HEK293 (cell line): Measurements from ENCODE around the gene SNAPC2.

ENCODE experiments used
- CTCF ChIA-PET: fragments of 350-600 bp; formaldehyde crosslinking; extraction: SDS; loops from one replicate; lab custom pipeline; 2021; ENCODE audit warnings: antibody characterized with exemption; lab: Yijun Ruan, JAX
- POLR2A ChIA-PET: fragments of 300-600 bp; formaldehyde crosslinking; extraction: SDS; loops from one replicate; lab custom pipeline; 2020; ENCODE audit warnings: antibody characterized with exemption, inconsistent platforms; lab: Yijun Ruan, JAX
- H3K27ac ChIP-seq: fragments of 200-500 bp; sonication (Bioruptor generic); 2 replicates; pipeline ENCODE4 v1.5.1; 2014; ENCODE audit warnings: low read depth, low read length, control low read depth, inconsistent platforms; ENCODE audit errors: extremely low read depth
- H3K36me3 ChIP-seq, 2 experiments: fragments of 200-500 bp in 1 of 2; sonication (Bioruptor generic) in 1 of 2; 1 replicate in 1 of 2; 2 replicates in 1 of 2; pipeline ENCODE4 v1.5.1; 2014 to 2017; ENCODE audit warnings: inconsistent platforms in 2 of 2, low read length in 2 of 2; ENCODE audit not compliant: control insufficient read depth in 2 of 2, insufficient read depth in 1 of 2
- H3K4me1 ChIP-seq: fragments of 200-500 bp; sonication (Bioruptor generic); 2 replicates; pipeline ENCODE4 v1.5.1; 2014; ENCODE audit warnings: mild to moderate bottlenecking, low read length, inconsistent platforms; ENCODE audit not compliant: control insufficient read depth, insufficient read depth
- H3K4me3 ChIP-seq: 2 replicates; pipeline ENCODE4 v1.5.1; 2011; ENCODE audit warnings: low read depth, mild to moderate bottlenecking, control low read depth, low read length, moderate library complexity
- H3K9me3 ChIP-seq: fragments of 200-500 bp; sonication (Bioruptor generic); 2 replicates; pipeline ENCODE4 v1.5.1; 2014; ENCODE audit warnings: low read depth, low read length, inconsistent platforms; ENCODE audit not compliant: control insufficient read depth, insufficient read depth
- FEZF1 ChIP-seq: fragments of 450-650 bp; formaldehyde crosslinking; IDR thresholded peaks from 2 replicates; pipeline ENCODE4 v1.5.1; 2016; ENCODE audit warnings: missing biosample characterization, missing genetic modification characterization
- PATZ1 ChIP-seq: fragments of 450-650 bp; formaldehyde crosslinking; IDR thresholded peaks from 2 replicates; pipeline ENCODE4 v1.5.1; 2016; ENCODE audit warnings: missing biosample characterization, missing genetic modification characterization
- PRDM2 ChIP-seq: fragments of 450-650 bp; formaldehyde crosslinking; IDR thresholded peaks from 2 replicates; pipeline ENCODE4 v1.5.1; 2016; ENCODE audit warnings: missing biosample characterization, missing genetic modification characterization, borderline replicate concordance
- PRDM4 ChIP-seq: fragments of 450-650 bp; formaldehyde crosslinking; IDR thresholded peaks from 2 replicates; pipeline ENCODE4 v1.5.1; 2017; ENCODE audit warnings: missing biosample characterization, missing genetic modification characterization
- SALL2 ChIP-seq: fragments of 450-650 bp; formaldehyde crosslinking; IDR thresholded peaks from 2 replicates; pipeline ENCODE4 v1.5.0; 2017; ENCODE audit warnings: missing biosample characterization, mild to moderate bottlenecking, missing genetic modification characterization, borderline replicate concordance
- ZBTB20 ChIP-seq: fragments of 450-650 bp; formaldehyde crosslinking; IDR thresholded peaks from 2 replicates; pipeline ENCODE4 v1.5.1; 2016; ENCODE audit warnings: missing biosample characterization, missing genetic modification characterization
- ZBTB7A ChIP-seq: fragments of 450-650 bp; formaldehyde crosslinking; IDR thresholded peaks from 2 replicates; pipeline ENCODE4 v1.5.1; 2016; ENCODE audit warnings: low read depth, missing biosample characterization, missing genetic modification characterization
- ZFP3 ChIP-seq: fragments of 450-650 bp; formaldehyde crosslinking; IDR thresholded peaks from 2 replicates; pipeline ENCODE4 v1.5.1; 2016; ENCODE audit warnings: low read depth, missing biosample characterization, missing genetic modification characterization
- ZNF169 ChIP-seq: fragments of 450-650 bp; formaldehyde crosslinking; IDR thresholded peaks from 2 replicates; pipeline ENCODE4 v1.5.1; 2016; ENCODE audit warnings: missing biosample characterization, missing genetic modification characterization
- ZNF175 ChIP-seq: fragments of 450-650 bp; formaldehyde crosslinking; IDR thresholded peaks from 2 replicates; pipeline ENCODE4 v1.5.1; 2016; ENCODE audit warnings: missing biosample characterization, missing genetic modification characterization
- ZNF274 ChIP-seq, 2 experiments: fragments of 200-500 bp in 1 of 2; fragments of 450-650 bp in 1 of 2; sonication (Bioruptor generic) in 1 of 2; formaldehyde crosslinking in 1 of 2; IDR thresholded peaks; 2 replicates each; pipeline versions ENCODE4 v1.5.1 to v1.6.1; 2014 to 2016; ENCODE audit warnings: borderline replicate concordance in 1 of 2, inconsistent platforms in 1 of 2, low read length in 1 of 2, missing biosample characterization in 1 of 2, missing genetic modification characterization in 1 of 2
- ZNF335 ChIP-seq: fragments of 450-650 bp; formaldehyde crosslinking; conservative IDR thresholded peaks from 2 replicates; pipeline ENCODE4 v1.5.1; 2016; ENCODE audit warnings: missing biosample characterization, missing genetic modification characterization
- ZNF394 ChIP-seq: fragments of 450-650 bp; formaldehyde crosslinking; IDR thresholded peaks from 2 replicates; pipeline ENCODE4 v1.5.1; 2016; ENCODE audit warnings: missing biosample characterization, missing genetic modification characterization, mild to moderate bottlenecking, moderate library complexity, borderline replicate concordance
- ZNF529 ChIP-seq: fragments of 450-650 bp; formaldehyde crosslinking; IDR thresholded peaks from 2 replicates; pipeline ENCODE4 v1.5.1; 2017; ENCODE audit warnings: missing genetic modification characterization, missing biosample characterization; ENCODE audit not compliant: insufficient replicate concordance
- ZNF645 ChIP-seq: fragments of 450-650 bp; formaldehyde crosslinking; IDR thresholded peaks from 2 replicates; pipeline ENCODE4; 2016; ENCODE audit warnings: missing biosample characterization, missing genetic modification characterization
- ZNF707 ChIP-seq: fragments of 450-650 bp; formaldehyde crosslinking; IDR thresholded peaks from 2 replicates; pipeline ENCODE4 v1.5.1; 2016; ENCODE audit warnings: missing biosample characterization, missing genetic modification characterization
- ZSCAN30 ChIP-seq: fragments of 450-650 bp; IDR thresholded peaks from 2 replicates; pipeline ENCODE4 v1.5.1; 2018; ENCODE audit warnings: missing biosample characterization, mild to moderate bottlenecking, missing genetic modification characterization, moderate library complexity
- TF ChIP-seq, protein P1 (sequence below): fragments of 450-650 bp; formaldehyde crosslinking; IDR thresholded peaks from 2 replicates; pipeline ENCODE4 v1.5.1; 2016; ENCODE audit warnings: missing biosample characterization, missing genetic modification characterization

The SNAPC2 gene

DNA sequence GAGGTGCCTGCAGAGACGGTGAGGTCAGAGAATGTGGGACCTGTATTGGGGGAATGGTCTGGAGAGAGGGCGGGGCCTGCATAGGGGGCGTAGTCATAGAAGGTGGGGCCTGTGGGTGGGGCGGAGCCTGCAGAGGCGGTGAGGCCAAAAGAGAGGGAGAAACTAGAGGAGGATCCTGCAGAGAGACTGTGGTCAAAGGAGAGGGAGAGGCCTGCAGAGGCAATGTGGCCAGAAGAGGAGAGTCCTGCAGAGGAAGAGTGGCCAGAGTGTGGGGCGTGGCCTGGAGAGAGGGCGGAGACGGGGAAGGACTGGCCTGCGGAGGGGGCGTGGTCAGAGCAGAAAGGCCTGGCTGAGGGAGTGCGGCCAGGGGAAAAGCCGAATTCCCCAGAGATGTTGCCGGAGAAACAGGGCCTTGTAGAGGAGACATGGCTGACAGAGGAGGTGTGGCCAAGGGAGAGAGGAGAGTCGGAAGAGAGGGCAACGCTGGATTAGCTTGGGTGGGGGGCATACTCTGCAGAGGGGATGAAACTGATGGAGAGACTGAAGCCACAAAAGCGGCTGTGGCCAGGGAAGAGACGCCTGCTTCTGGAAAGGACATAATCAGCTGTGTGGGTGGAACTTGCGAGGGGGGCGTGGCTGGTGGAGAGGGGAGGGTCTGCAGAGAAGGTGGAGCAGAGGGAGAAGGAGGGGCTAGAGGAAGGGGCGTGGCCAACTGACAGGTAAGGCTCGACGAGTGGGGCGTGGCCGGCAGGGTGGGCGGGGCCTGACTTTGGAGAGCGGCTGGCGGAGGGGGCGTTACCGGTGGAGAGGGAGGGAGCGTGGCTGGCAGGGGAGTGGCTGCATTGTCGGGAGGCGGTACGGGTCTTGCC, 48.5 kb upstream of the SNAPC2 start (continued):
- TF ChIP-seq ZNF274 (IDR thresholded peaks at IDR 0.05; ENCODE audit: low read length) (no peak), ZNF274 (tag by site-specific recombination; IDR thresholded peaks at IDR 0.05; ENCODE audit: borderline replicate concordance) (no peak), ZFP3 (no peak), FEZF1 (tag by site-specific recombination) (no peak), ZNF707 (tag by site-specific recombination) (no peak), SALL2 (tag by site-specific recombination) (no peak), ZNF335 (tag by site-specific recombination) (peak; percentile 73), ZNF175 (tag by site-specific recombination) (no peak), PRDM2 (no peak), ZSCAN30 (no peak), ZNF529 (tag by site-specific recombination) (no peak), ZNF169 (tag by site-specific recombination) (no peak)
- TF ChIP-seq, protein P1, sequence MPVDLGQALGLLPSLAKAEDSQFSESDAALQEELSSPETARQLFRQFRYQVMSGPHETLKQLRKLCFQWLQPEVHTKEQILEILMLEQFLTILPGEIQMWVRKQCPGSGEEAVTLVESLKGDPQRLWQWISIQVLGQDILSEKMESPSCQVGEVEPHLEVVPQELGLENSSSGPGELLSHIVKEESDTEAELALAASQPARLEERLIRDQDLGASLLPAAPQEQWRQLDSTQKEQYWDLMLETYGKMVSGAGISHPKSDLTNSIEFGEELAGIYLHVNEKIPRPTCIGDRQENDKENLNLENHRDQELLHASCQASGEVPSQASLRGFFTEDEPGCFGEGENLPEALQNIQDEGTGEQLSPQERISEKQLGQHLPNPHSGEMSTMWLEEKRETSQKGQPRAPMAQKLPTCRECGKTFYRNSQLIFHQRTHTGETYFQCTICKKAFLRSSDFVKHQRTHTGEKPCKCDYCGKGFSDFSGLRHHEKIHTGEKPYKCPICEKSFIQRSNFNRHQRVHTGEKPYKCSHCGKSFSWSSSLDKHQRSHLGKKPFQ (tag by site-specific recombination): no peak

DNA sequence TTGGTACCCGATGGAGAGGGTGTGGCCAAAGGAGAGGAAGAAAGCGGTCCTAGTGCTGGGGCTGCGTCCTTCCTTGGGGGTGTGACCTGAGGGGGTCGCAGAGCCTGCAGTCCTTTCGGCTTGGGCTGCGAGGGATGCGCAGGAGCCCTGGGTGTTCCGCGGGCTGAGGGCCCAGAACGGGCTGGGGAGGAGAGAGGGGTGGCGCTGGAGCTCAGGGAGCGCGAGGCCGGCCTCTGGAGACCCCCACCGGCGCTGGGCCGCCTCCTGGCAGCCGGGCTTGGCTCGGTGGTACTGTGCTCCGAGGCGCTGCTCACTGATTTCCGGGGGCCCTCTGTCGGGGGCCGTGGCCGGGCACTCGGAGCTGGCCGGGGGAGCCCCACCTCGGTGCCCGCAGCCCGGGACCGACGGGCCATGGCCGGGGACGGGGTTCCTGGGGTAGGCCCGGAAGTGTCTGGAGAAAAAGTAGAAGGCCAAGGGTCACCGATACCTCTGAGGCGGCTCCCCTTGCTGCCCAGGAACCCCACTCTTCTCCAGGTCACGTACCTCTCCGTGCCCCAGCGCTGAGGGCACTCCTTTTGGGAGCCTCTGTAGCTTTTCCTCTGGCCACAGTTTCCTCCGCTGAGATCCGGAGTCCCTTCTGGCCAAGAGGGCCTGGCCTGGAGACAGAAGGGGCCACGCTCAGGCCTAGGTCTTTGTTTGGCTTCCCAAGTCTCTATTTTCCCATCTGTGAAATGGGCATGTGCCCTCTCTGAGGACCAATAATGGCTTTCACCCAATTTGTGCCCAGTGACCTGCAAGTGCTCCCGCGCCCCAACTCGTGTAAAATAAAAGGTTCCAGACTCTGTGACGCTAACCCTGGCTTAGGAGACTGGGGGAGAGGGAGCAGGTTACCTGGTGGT, 47.6 kb upstream of the SNAPC2 start:
- Histone ChIP-seq H3K4me1 (peaks cover 6% of the 10 kb centered on the region), H3K36me3 (no peaks in the 10 kb centered on the region), H3K9me3 (no peaks in the 10 kb centered on the region), H3K27ac (no peak overlapping the region), H3K4me3 (no peak overlapping the region)
- ChIA-PET POLR2A (interaction anchor here (0.6 to 2.5 kb wide), 3 partner anchors 11 to 48 kb away, joined by 5 to 15 read pairs (median 14); partner anchors contain the start of genes MAP2K7 and SNAPC2), CTCF (interaction anchor here (0.6 to 1.6 kb wide), 7 partner anchors 10 to 492 kb away, joined by 3 to 6 read pairs (median 4); partner anchors contain the start of gene MAP2K7)
- TF ChIP-seq ZNF645 (tag by site-specific recombination) (no peak), PRDM4 (tag by site-specific recombination) (no peak), ZNF394 (no peak), ZNF274 (IDR thresholded peaks at IDR 0.05; ENCODE audit: low read length) (no peak), ZNF274 (tag by site-specific recombination; IDR thresholded peaks at IDR 0.05; ENCODE audit: borderline replicate concordance) (no peak), ZBTB20 (tag by site-specific recombination) (peak; percentile 10; the same call in 1 of the 2 replicates), ZBTB7A (tag by site-specific recombination) (peak; percentile 57), PATZ1 (peak; percentile 80; the same call in 1 of the 2 replicates)
